Upper lobe of right lung (tissue), 1 donor: ENCODE results near the gene CYFIP1. TPM values are rescaled to one million over a fixed set of nuclear protein-coding genes. Genes with fewer than 3 reads are reported as not detected.

Experiments used
- ATAC-seq: fragments of 200-7000 bp; cut with Tn5 transposase; one replicate; pipeline ENCODE4 v1.9.1; 2020; ENCODE audit warnings: mild to moderate bottlenecking, moderate library complexity
- DNase-seq: peaks from one replicate; pipeline ENCODE4 v3.0.0-alpha.2; 2020
- H3K27ac ChIP-seq: fragments of 200-600 bp; one replicate; pipeline ENCODE4 v1.8.0; 2022
- H3K27me3 ChIP-seq: fragments of 200-600 bp; one replicate; pipeline ENCODE4 v1.8.0; 2022; ENCODE audit warnings: mild to moderate bottlenecking
- H3K36me3 ChIP-seq: fragments of 200-600 bp; one replicate; pipeline ENCODE4 v1.8.0; 2022
- H3K4me1 ChIP-seq: fragments of 200-600 bp; one replicate; pipeline ENCODE4 v1.8.0; 2022
- H3K4me3 ChIP-seq: fragments of 200-600 bp; one replicate; pipeline ENCODE4 v1.8.0; 2022; ENCODE audit warnings: mild to moderate bottlenecking
- H3K9me3 ChIP-seq: fragments of 200-600 bp; one replicate; pipeline ENCODE4 v1.8.0; 2022
- CTCF ChIP-seq: fragments of 200-600 bp; IDR thresholded peaks from one replicate; pipeline ENCODE4 v1.8.0; 2022; ENCODE audit warnings: antibody characterized with exemption
- intact Hi-C: fragments of 100-400 bp; cut with DNase I; formaldehyde crosslinking; loops from one replicate; pipeline ENCODE4 v1.11.0; 2022
- total RNA-seq: library from RNA; stranded (reverse); fragmentation: NEBNext Ultra II Directional; extraction: Animal tissue kit (Norgen Biotek cat#: 25700); gene quantifications from one replicate; pipeline ENCODE4 v1.2.1, GENCODE V29; 2021
- donor health status: DM: no; HTN: yes; CAD: no; lungs with severe emphysema.

Gene CYFIP1
- total RNA-seq, 1 donor from 2014 or later: 139 TPM

- no peaks in the 10 kb centered on the region for H3K27me3 ChIP-seq
- peaks cover 62% of the 10 kb centered on the region for H3K36me3 ChIP-seq
- DNase-seq (no peak), ATAC-seq (no peak)
- no peaks in the 10 kb centered on the region for H3K4me1 ChIP-seq
- no peaks in the 10 kb centered on the region for H3K9me3 ChIP-seq
- intact Hi-C loops: no loop called here
- no peak for TF ChIP-seq CTCF
- no peak overlapping the region for H3K4me3 ChIP-seq
- no peak overlapping the region for H3K27ac ChIP-seq
Measured at GRCh38 chr15:22893081-22893480, 87.1 kb downstream of the CYFIP1 start.

GRCh38 chr15:22892333-22892732 lies 87.8 kb downstream of the CYFIP1 start:
- TF ChIP-seq CTCF: no peak
- ATAC-seq (peak; percentile 37), DNase-seq (no peak)
- intact Hi-C loops: no loop called here
- Histone ChIP-seq H3K27ac (no peak overlapping the region), H3K36me3 (peaks cover 62% of the 10 kb centered on the region), H3K4me1 (no peaks in the 10 kb centered on the region), H3K4me3 (no peak overlapping the region), H3K9me3 (no peaks in the 10 kb centered on the region), H3K27me3 (no peaks in the 10 kb centered on the region)

- intact Hi-C loops: no loop called here
- Histone ChIP-seq H3K4me1 (no peaks in the 10 kb centered on the region), H3K4me3 (no peak overlapping the region), H3K36me3 (peaks cover 56% of the 10 kb centered on the region), H3K27me3 (no peaks in the 10 kb centered on the region), H3K27ac (no peak overlapping the region), H3K9me3 (no peaks in the 10 kb centered on the region)
- ATAC-seq (no peak), DNase-seq (no peak)
- TF ChIP-seq CTCF: no peak
Measured at GRCh38 chr15:22891426-22892210, 88.5 kb downstream of the CYFIP1 start.

- peaks cover 47% of the 10 kb centered on the region for H3K36me3 ChIP-seq
- no peak for TF ChIP-seq CTCF
Measured at GRCh38 chr15:22890296-22890695, 89.9 kb downstream of the CYFIP1 start.

GRCh38 chr15:22889146-22889818 lies 90.9 kb downstream of the CYFIP1 start:
- intact Hi-C loops: no loop called here
- ATAC-seq: no peak
- DNase-seq: no peak

More at GRCh38 chr15:22890296-22890695, 89.9 kb downstream of the CYFIP1 start:
- ATAC-seq (no peak), DNase-seq (no peak)
- H3K27me3 ChIP-seq: no peaks in the 10 kb centered on the region
- no peaks in the 10 kb centered on the region for H3K4me1 ChIP-seq
- H3K4me3 ChIP-seq: no peak overlapping the region
- H3K9me3 ChIP-seq: no peaks in the 10 kb centered on the region
- intact Hi-C loops: no loop called here
- H3K27ac ChIP-seq: no peak overlapping the region

More at GRCh38 chr15:22889146-22889818, 90.9 kb downstream of the CYFIP1 start:
- TF ChIP-seq CTCF: no peak
- no peaks in the 10 kb centered on the region for H3K4me1 ChIP-seq
- H3K9me3 ChIP-seq: no peaks in the 10 kb centered on the region
- H3K4me3 ChIP-seq: no peak overlapping the region
- H3K36me3 ChIP-seq: peaks cover 47% of the 10 kb centered on the region
- H3K27ac ChIP-seq: no peak overlapping the region
- no peaks in the 10 kb centered on the region for H3K27me3 ChIP-seq
